ENCODE measurements around the gene SLC22A5. TPM values are rescaled to one million over a fixed set of nuclear protein-coding genes. Genes with fewer than 3 reads are reported as not detected.
A peak's percentile ranks its signal among the peaks of the same experiment; 100 is the strongest.

Gene SLC22A5
- total and polyA plus RNA-seq, 3 donors from 2014 or later, result 9.5 to 11.9 (median 11.8) TPM

DNA sequence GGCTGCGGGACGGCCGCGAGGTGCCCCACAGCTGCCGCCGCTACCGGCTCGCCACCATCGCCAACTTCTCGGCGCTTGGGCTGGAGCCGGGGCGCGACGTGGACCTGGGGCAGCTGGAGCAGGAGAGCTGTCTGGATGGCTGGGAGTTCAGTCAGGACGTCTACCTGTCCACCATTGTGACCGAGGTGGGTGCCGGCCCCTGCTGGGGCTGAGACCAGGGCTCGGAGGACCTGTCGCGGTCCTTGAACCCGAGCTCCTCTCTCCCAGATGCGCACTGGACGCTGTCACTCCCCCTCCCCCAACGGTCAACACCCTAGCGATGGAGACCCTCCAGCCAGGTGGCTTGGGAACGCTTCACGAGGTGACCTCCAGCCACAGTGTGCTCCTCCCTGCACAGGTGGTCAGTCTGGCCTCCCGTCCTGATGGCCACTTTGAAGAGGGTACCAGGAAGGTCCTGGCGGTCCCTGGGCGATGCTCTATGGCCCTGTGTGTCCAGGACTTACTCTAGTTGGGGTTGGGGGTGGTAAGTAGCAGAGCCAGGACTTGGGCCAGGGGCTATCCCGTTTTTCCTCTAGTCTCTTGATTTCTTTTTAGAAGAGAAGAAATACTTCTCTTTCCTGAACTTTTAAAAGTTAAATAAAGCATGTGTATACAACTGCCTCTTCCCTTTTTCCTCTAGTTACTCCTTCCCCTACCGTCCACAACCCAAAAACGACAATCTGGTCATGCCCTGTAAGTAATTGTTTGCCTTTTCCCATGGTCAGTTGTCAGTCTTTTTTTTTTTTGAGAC is 866 bp downstream of the SLC22A5 start:
- no peak for TF ChIP-seq POLR2A (IDR thresholded peaks at IDR 0.05)
- TF ChIP-seq, protein P1, sequence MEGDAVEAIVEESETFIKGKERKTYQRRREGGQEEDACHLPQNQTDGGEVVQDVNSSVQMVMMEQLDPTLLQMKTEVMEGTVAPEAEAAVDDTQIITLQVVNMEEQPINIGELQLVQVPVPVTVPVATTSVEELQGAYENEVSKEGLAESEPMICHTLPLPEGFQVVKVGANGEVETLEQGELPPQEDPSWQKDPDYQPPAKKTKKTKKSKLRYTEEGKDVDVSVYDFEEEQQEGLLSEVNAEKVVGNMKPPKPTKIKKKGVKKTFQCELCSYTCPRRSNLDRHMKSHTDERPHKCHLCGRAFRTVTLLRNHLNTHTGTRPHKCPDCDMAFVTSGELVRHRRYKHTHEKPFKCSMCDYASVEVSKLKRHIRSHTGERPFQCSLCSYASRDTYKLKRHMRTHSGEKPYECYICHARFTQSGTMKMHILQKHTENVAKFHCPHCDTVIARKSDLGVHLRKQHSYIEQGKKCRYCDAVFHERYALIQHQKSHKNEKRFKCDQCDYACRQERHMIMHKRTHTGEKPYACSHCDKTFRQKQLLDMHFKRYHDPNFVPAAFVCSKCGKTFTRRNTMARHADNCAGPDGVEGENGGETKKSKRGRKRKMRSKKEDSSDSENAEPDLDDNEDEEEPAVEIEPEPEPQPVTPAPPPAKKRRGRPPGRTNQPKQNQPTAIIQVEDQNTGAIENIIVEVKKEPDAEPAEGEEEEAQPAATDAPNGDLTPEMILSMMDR (IDR thresholded peaks at IDR 0.05), result no peak
- Histone ChIP-seq H3K9me3 (no peaks in the 10 kb centered on the region), H3K4me3 (peak overlapping the region; percentile 79 to 80), H3K4me1 (peaks cover 6% of the 10 kb centered on the region), H3K27me3 (no peaks in the 10 kb centered on the region), H3K27ac (peak overlapping the region; percentile 81 to 89), H3K36me3 (ENCODE audit: low read depth, missing control alignments) (no peaks in the 10 kb centered on the region)
- no peak for DNase-seq
- intact Hi-C loops (cut with DNase I; ENCODE audit: low total_unique reads), result no loop called here
- WGBS, 2 donors, result 12 to 25% methylated on average over 14 to 29 of the region's 34 CpGs

GRCh38 chr5:132370971-132371602 is 1.6 kb downstream of the SLC22A5 start:
- Histone ChIP-seq H3K4me1 (peaks cover 6% of the 10 kb centered on the region), H3K36me3 (ENCODE audit: low read depth, missing control alignments) (no peaks in the 10 kb centered on the region), H3K9me3 (no peaks in the 10 kb centered on the region), H3K4me3 (no peak overlapping the region), H3K27me3 (no peaks in the 10 kb centered on the region), H3K27ac (peak overlapping the region in 1 of 2 donors; percentile 89)
- intact Hi-C loops (cut with DNase I; ENCODE audit: low total_unique reads), result no loop called here
- no peak for DNase-seq
- WGBS, 2 donors, result 54 to 79% methylated on average over 19 of the region's 19 CpGs
- TF ChIP-seq POLR2A (IDR thresholded peaks at IDR 0.05), result no peak
- TF ChIP-seq, protein P1 (IDR thresholded peaks at IDR 0.05), result no peak

- peaks cover 6% of the 10 kb centered on the region for H3K4me1 ChIP-seq
- DNase-seq, result no peak
- intact Hi-C loops (cut with DNase I; ENCODE audit: low total_unique reads), result no loop called here
- H3K36me3 ChIP-seq (ENCODE audit: low read depth, missing control alignments), result no peaks in the 10 kb centered on the region
- 78 to 90% methylated on average over 5 of the region's 5 CpGs for WGBS, 2 donors
- TF ChIP-seq, protein P1 (IDR thresholded peaks at IDR 0.05), result no peak
- TF ChIP-seq POLR2A (IDR thresholded peaks at IDR 0.05), result no peak
- H3K9me3 ChIP-seq, result no peaks in the 10 kb centered on the region
- no peak overlapping the region for H3K4me3 ChIP-seq
- H3K27ac ChIP-seq, result no peak overlapping the region
- no peaks in the 10 kb centered on the region for H3K27me3 ChIP-seq
Observed at GRCh38 chr5:132371603-132371994, 2.1 kb downstream of the SLC22A5 start.

DNA sequence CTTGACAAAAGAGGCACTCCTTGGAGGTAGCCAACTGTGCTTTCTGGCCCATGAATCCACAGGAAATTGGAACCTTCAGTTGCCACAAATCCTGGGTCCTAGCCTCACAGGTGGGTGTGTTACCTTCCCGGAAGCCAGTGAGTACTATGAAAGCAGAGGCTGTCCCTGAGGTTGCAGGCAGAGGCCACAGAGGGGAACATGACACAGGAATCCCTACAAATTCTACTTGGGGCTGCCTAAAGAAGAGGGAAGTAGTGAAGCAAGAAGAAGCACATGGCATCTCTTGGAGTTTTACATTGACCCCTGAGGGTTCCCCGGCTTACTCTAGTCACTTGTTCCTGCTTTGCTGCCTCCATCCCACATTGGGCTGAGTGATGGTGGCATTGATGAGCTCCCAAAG is 2.6 kb downstream of the SLC22A5 start:
- TF ChIP-seq POLR2A (IDR thresholded peaks at IDR 0.05), result no peak
- TF ChIP-seq, protein P1 (IDR thresholded peaks at IDR 0.05), result no peak
- Histone ChIP-seq H3K27me3 (no peaks in the 10 kb centered on the region), H3K4me3 (no peak overlapping the region), H3K27ac (no peak overlapping the region), H3K36me3 (ENCODE audit: low read depth, missing control alignments) (no peaks in the 10 kb centered on the region), H3K9me3 (no peaks in the 10 kb centered on the region), H3K4me1 (peaks cover 6% of the 10 kb centered on the region)
- 94 to 95% methylated on average over 2 of the region's 2 CpGs for WGBS, 2 donors
- intact Hi-C loops (cut with DNase I; ENCODE audit: low total_unique reads), result no loop called here
- no peak for DNase-seq
